Measurements from ENCODE around the gene PDGFC.
"Not testable (repeated sequence)": the region's sequence is repeated elsewhere in the genome, so short reads cannot be mapped to it uniquely, and the experiment has no call there.

Gene PDGFC

DNA sequence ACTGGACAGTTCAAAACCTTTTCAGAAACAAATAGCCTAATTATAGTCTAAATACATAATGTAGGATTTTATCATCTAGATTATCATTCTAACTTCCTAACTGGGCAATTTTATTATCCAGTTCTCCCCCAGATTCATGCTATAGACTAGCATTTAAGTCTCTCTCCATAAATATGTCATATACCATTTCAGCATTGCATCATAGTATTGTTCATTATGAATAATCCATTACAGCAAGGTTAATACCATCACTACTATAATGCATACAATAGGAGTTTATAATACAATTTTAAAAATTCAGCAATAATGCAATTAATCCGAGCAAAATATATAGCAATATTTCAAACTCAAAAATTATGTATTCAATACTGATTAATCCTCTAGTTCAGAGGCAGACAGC lies 77.4 kb downstream of the PDGFC start:
- no peak for DNase-seq

DNA sequence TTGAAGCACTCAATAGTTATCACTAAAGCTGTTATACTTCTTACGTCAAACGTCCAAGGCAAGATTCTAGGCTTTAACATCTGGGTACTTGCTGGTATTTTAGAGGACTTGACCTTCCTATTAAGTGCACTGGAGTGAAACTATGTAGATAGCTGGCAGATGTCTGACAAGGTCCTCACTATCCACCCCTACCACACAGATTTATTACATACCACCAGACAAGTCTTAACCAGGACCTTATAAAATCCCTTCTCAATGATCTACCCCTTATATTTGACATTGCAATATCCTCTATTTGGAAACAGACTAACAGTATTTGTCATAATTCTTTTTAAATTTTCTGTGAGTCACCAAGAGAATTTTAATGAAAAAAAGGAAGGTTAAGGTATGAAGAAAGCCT lies 78.8 kb downstream of the PDGFC start:
- DNase-seq = no peak

DNA sequence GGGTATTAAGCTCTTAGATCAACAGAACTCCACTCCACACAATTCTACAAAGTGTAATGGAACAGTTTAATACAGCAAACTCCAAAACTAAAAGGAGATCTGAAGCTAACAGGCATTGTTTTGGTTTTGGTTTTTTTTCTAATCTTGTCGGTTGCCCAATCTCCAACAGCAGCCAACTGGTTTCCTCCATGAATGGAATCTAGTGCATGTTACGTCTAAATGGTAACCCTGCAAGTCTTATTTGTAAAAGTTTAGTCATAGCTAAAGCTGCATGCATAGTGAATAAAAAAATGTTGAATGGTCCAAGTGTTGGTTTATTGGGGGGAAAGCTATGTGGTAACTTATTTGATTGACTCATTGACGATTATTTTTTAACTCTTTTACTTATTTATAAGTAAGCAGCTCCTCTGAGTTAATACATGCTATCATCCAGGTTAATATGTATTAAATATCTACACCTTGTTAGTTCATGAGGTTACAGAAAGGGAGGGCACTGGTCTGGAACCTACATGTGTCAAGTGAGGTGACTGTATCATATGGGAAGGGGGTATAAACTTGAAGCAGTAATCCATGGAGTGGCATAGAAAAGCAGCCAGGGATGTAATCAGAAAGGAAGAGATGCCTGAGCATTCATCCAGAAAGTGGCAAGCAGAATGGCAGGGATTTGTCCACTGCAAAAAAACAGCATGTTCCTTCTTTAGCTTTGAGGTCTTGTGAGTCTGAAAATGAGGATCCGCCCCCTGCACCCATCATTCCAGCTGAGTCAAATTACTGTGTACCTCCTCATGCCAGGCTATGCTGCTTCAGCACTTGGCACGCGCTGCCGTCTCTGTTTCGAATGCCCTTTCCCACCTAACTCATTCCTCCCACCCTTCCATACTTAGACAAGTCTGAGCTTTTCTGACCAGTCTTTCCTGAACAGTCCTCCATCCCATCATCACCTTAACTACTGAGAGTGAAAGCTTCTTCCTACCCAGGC lies 81.7 kb downstream of the PDGFC start:
- DNase-seq = peak; percentile 42

DNA sequence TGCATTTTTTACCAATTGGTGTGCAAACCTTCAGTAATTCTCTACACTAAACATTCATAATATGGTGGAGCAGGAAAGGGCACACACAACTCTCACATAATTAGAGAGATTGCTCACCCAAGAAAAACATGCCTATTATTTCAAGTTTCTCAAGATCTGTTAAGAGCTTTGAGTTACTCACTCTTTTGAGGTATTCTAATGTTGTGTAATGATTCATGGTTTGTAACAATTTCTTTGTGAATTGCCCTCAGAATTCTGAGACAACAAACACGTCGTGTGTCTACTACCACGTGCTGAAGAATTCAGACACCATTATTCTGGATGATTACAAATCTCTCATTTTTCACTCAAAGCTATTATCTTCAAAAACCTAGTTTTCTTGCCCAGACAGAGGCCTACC lies 82.8 kb downstream of the PDGFC start:
- DNase-seq = no peak

DNA sequence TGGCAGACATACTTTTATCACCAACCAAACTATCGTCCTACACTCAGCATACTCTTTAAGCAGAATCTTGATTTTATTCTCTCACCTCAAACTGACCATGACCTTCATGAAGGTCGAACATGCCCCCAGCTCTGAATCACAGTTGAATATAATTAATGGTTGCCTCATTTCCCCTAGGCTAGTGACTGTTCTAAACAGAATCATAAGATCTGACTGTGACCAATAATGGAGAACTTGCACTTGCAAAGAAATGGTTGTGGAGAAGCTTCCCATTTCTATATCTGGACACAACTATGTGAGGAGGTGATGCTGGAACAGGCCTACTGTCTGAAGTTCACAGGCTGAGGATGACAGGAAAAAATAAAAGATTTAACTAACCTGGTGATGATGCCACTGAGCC lies 85.1 kb downstream of the PDGFC start:
- DNase-seq = no peak

DNA sequence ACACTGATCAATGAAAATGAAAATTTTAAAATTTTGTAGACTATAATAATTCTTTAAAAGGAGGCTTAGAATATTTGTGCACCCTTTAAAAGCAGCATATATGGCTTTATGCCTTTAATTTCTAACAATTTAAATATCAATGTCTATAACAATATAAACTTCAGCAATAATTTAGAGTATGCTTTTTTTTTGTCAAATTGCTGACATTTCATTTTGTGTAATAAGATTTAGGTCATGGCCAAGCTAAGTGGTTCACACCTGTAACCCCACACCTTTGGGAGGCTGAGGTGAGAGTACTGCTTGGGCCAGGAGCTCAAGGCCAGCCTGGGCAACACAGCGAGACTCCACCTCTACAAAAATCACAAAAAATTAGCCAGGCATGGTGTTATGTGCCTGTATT lies 86.2 kb downstream of the PDGFC start:
- DNase-seq = no peak

DNA sequence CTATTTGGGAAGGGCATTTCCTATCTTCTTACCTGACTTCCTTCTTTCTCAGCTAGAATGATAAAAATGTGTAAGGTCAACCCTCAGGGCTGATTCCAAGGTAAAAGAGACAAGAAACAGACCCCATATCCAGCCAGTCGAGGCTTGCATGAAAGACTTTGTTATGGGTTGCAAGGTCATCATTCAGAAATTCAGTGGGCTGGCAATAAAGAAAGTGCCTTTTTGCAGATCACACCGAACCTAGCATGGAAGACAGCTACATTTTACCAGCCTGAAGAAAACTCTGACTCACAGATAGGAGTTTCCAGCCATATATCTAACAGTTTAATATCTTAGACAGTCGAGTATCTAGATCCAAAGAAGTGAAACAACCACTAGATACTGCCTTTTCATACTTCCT lies 87.4 kb downstream of the PDGFC start:
- DNase-seq = no peak

DNA sequence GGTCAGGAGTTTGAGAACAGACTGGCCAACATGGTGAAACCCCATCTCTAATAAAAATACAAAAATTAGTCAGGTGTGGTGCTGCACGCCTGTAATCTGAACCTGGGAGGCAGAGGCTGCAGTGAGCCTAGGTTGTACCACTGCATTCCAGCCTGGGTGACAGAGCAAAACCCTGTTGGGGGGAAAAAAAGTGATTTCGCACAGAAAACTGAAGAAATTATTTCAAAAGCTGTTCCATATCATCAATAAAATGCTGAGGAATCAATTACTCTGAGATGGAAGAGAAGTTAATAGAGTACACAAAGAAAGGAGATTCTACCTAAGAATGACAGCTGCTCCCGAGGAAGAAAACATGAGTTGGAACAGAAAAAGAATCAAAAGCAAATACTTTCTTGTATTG lies 95.9 kb downstream of the PDGFC start:
- no peak for DNase-seq

DNA sequence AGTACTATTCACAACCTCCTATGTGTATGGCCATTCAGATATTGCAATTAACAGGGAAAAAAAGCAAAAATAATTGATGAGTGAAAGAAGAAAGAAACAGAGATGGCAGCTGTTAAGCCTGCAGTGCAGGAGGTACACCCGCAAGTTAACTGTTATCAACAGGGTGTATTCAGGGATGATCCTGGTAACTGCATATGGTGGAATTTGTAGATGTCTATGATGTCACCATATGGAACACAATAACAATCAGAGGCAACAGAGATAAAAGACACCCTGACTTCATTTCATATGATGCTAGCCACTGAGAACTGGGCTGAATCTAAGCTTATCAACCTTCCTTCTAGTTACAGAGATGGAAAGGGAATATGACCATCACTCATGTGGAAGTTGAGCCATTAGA lies 96.5 kb downstream of the PDGFC start:
- no peak for DNase-seq

DNA sequence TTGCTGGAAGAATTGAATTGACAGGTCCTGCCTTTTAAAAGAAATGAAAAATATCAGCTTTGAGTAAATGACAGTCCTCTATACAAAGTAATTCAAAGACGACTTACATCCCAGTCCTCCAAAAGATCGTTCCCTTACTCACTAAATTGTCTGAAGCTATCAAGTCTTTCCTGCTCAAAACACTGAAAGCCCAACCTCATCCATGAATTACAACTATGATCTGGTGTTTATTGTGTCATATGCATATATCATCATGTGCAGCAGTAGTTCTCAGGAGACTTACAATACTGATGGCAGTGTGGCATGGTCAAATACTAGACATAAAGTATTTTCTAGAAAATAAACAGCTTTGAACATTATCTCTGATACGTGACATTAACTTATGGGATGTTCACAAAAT lies 97.8 kb downstream of the PDGFC start:
- DNase-seq = no peak

DNA sequence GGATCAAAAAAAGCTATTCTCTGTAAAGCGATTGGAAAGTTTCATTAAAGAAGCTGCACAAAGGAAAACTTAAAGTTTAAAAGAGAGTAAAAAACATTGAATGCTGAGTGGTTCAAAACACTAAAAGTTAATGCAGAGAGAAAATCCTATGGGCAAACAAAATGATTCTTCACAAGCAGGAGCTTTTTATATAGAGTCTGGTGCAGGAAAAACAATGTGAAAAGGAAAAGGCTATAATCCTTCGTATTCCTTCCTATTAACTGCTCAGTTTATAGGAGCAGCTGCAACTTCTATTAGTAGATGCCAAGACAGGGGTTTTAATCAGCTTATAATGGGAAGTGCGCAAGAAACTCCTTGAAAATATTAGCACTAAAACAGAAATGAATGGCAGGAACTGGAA lies 100.7 kb downstream of the PDGFC start:
- DNase-seq = no peak

DNA sequence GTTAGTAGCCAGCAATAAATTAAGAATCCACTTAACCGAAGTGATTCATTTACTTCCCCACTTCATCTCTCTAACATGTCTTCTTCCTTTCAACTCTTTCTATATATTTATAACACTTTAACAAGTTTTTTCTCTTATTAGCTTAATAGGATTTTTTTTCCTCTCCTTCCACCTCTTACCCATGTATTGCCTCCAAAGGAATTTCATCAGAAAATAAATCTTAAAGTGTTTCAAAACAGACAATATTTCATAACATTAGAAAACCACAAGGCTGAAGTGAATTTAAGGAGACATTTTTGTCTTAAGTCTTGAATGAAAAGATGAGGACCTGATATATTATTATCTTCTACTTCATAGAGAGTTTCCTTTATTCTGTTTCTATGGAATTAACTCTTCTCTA lies 101.5 kb downstream of the PDGFC start:
- DNase-seq = no peak

DNA sequence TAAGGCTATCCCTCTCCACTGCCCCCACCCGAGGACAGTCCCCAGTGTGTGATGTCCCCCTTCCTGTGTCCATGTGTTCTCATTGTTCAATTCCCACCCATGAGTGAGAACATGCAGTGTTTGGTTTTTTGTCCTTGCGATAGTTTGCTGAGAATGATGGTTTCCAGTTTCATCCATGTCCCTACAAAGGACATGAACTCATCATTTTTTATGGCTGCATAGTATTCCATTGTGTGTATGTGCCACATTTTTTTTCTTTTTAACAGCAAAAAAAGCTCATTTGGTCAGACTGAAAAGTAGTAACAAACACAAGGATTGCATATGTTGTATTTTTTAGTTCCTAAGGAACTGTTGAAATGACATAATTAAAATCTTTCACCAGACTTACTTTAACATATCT lies 105.5 kb downstream of the PDGFC start:
- DNase-seq = not testable (repeated sequence)

DNA sequence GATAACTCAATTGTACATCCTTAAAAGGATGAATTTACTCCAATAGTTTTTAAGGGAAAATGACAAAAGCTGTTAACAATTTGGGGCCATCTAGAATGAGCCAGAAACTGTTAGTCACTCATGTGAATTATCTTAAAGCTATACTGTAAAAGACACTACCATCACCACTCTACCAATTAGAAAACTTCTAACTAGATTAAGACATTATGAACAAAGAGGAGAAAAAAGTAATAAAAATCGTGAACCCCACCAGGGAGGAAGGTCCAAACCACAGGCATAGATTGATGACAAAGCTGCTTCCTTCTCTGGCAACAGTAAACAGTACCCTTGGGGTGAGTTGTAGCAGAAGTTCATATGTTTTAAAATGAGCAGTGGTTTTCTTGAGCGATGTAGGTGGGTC lies 106.1 kb downstream of the PDGFC start:
- DNase-seq = no peak

DNA sequence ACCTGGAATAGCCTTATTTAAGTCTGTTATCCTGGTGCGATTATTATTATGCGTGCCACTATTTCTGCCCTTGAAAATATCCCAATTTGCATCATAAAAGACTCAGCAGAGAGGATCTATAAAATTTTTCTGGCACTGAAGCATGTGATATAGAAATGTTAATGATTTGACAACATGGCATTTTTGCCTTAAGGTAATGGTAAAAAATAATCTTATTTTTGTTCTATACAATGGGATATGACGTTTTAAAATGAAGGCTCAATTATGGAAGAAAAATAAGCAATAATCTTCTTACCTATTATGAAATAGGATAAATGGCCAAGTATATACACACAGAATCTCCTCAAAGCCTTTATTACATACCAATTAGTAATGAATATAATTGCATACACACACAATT lies 113.5 kb downstream of the PDGFC start:
- DNase-seq = no peak

DNA sequence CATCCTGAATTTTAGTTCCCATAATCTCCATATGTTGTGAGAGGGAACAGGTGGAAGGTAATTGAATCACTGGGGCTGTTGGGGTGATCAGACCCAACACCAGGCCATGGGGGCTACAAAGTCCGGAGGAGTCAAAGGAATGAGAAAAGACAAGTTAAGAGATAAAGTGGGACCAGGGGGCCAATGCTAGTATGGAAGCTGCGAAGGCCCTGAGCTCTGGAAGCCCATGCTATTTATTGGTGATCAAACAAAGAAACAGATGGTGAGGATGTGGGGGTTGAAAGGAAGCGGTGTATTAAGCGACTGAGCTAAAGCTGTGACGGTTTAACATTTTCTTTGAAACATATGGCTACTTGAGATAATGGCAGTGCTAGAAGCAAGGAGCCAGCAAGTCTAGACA lies 132.8 kb downstream of the PDGFC start:
- DNase-seq = peak; percentile 87

DNA sequence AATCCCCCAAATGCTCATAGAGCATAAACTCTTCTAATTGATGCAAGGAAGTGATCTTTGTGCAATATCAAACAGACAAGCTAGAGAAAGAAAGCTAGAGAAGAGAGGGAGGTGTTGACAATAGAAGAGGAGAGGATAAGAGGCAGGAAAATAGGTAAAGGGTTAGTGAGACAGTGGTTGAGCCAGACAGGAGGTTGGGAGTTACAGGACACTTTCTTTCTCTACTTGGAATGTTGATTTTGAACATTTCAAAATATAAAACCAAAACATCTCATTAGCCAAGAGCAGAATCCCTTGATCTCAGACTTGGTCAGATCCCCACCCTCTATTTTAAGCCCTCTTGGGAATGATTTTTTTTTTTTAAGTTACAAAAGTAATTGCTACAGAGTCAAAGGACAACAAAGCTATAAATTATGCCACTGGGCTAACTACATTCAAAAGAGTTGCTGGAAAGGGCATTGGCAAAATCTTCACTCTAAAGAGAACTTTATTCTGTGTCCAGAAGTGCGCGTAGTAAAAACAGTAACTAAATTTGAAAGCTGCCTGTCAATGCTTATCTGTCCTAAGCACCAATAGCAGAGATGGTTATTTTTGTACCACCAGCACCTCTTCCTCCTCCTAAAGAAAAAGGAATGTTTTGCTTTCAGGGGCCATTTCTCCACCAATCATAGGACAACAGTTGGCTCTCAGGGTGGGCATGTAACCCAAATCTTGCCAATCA lies 133.8 kb downstream of the PDGFC start:
- DNase-seq = peak; percentile 32

DNA sequence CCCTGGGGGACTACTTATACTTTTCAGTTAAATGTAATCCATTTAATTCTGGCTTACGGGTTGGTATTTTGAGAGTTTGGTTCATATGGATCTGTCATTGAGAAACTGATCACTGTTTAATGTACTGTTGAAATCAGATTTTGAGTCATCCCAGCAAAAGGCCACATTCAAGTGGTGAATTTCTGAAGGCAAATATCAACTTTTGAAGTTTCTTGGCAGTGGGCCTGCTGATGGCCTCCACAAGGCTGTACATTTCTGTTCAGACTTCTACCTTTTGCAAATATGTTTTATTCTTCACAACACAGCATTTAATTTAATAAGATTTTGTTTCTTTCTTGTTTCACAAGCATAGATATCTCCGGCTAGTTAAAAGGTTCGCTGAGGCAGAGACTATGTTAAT lies 138.7 kb downstream of the PDGFC start:
- DNase-seq = no peak

DNA sequence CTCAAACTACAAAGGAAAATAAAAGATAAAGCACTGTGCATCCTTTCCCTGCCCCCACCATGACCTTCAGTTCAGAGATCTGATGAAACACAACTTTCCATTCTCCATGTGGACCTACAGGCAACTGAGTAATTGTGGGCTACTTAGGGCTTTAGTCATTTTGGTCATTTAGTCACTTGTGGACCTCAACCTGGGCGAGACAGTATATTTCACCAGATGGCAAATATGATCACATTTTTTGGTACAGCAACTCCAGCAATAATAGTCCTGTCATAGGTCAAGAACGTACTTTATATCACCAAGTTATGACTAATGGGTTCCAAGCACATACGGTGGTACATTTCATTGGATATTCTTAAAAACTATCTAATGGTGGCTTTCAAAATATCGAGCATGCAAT lies 141.2 kb downstream of the PDGFC start:
- DNase-seq = no peak

DNA sequence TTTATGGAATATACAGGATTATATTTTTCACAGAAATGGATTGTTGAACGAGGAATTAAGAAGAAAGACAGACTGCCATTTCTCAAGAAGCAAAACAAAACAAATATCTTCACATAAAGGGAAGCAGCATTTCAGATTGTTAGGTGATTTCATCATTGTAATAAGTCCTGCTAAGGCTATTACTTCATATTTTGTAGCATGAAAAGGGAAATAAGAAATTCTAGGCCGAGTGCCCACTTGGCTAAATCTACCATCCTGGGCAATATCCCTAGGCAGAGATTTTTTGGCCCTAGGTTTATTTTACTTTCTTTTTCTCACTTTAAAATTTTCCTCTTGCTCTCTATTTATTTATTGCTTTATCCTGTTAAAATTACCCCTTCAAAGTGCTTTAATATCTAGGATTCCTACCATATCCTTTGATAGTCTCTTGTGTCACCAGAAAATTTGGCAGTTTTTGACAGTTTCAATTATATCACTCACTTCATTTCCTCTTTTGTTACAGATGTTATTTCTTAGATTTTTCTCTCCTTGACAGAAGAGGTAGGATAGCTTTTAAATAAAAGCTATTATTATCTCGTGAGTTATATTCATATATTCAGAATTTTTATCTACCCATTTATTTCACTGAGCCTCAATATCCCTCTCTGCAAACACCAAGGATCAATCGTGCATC lies 142.3 kb downstream of the PDGFC start:
- DNase-seq = peak; percentile 66

DNA sequence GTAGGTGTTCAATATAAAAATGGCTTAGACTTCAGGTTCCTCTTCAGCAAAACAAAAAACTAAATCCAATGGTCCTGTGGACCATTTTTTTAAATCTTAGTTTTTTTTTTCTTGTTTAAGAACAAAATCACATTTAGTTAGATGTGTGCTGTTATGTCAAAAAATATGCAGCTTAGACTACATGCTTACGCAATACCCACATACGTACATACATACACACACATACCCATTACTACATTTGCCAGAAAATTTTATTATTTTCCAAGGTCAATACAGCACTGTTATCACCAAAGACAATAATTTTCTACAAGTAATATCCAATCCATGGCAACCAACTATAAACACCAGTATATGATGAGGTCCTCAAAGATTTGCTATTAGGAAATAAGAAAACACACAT lies 144.1 kb downstream of the PDGFC start:
- no peak for DNase-seq

DNA sequence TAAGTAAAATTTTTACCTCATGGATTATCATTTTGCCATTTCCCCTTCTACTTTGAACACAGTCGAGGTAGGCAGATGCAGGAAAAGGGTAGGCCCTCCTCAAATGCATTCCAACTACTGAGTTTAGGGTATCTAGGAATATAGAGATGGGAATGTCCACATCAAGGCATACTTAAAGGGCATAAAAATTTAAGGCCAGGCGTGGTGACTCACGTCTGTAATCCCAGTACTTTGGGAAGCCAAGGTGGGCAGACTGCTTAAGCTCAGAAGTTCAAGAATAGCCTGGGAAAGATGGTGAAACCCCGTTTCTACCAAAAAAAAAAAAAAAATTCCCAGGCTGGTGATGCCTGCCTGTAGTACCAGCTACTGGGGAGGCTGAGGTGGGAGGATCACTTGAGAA lies 146.5 kb downstream of the PDGFC start:
- no peak for DNase-seq

DNA sequence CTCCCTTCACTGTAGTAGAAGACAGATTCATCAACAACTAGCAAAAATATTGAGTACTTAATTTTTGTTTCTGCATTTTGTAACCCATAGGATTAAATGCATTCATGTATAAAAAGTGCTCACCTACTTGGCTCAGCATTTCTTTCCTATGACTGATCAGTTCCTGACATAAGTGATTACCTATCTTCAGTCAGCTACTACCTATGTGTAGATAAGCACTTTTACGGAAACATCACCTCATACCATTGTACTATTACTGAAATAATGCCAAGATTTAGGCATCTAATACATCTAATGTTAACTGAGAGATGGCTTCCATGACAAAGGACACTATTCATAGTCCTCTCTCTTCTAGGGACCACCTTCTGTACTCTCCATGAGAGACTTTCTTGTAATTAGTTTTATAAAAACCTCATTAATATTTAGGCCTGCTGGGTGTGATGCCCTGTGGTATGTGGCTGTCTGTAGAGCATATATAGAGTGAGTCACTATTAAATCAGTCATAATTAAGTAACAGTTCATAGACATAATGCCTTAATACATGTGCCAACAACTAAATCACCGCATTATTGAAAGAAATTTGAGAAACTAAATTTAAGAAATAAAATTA lies 147.0 kb downstream of the PDGFC start:
- DNase-seq = no peak

Measured in NCI-H446 treated with DMSO at 0.1 percent for 48 hours (cell line).